GM19239 (cell line): Measurements from ENCODE around the gene C1orf115.

Source experiments
- DNase-seq: peaks from one replicate; pipeline ENCODE4 v3.0.0; 2011; ENCODE audit warnings: low spot score; ENCODE audit not compliant: insufficient read length
- FAIRE-seq: peaks from 2 replicates; lab custom pipeline; 2011; peaks lifted over from hg19 to GRCh38; lab: Jason Lieb, UNC

The C1orf115 gene

GRCh38 chr1:220692436-220693228, 2.5 kb downstream of the C1orf115 start:
- DNase-seq (no peak), FAIRE-seq (no peak)

DNA sequence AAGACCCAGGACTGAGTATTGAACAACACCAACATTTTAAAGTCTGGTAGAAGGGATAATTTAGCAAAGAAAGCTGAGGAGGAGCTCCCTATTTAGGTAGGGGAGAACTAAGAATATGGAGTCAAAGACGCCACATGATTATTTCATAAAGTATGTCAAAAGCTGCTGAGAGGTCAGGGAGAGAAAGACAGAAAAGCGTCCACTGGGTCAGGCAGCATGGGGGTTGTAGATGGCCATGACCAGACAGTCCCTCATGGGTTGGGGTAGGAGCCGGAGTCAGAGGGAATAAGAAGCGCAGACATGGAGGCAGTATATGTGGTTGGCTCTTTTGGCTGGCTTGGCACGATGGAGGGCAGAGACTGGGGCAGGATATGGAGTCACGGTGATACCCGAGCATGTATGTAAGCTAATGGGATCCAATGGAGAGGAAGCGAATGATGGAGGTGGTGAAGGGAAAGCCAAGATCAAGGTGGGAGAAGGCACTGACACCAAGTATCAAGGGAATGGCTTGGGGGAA, 4.8 kb downstream of the C1orf115 start:
- no peak for FAIRE-seq
- DNase-seq: no peak

- DNase-seq (no peak), FAIRE-seq (no peak)
Observed at GRCh38 chr1:220695426-220695825, 5.3 kb downstream of the C1orf115 start.

GRCh38 chr1:220696226-220696862, 6.2 kb downstream of the C1orf115 start:
- DNase-seq: no peak
- FAIRE-seq: no peak

DNA sequence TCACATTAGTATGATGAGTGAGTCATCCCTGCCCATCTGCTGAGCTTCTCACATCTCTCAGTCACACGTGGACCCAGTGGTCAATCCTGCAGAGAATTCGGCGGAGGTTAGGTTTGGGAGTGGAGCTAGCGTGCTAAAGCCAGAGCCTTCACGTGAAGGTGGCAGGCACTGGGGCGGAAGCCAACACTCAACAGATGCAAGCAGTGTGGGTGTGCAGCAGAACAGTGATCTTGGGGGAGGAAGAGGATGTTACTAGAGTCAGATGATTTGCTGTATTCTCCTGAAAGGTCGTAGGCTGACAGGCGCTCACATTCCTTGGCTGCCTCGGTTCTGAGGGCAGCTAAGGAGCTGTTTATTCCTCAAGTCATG, 6.7 kb downstream of the C1orf115 start:
- DNase-seq: no peak
- no peak for FAIRE-seq

- FAIRE-seq: no peak
- no peak for DNase-seq
Observed at GRCh38 chr1:220697326-220697725, 7.2 kb downstream of the C1orf115 start.

- FAIRE-seq (no peak), DNase-seq (no peak)
Observed at GRCh38 chr1:220698607-220699016, 8.4 kb downstream of the C1orf115 start.

GRCh38 chr1:220699044-220699443, 8.9 kb downstream of the C1orf115 start:
- no peak for FAIRE-seq
- no peak for DNase-seq

DNA sequence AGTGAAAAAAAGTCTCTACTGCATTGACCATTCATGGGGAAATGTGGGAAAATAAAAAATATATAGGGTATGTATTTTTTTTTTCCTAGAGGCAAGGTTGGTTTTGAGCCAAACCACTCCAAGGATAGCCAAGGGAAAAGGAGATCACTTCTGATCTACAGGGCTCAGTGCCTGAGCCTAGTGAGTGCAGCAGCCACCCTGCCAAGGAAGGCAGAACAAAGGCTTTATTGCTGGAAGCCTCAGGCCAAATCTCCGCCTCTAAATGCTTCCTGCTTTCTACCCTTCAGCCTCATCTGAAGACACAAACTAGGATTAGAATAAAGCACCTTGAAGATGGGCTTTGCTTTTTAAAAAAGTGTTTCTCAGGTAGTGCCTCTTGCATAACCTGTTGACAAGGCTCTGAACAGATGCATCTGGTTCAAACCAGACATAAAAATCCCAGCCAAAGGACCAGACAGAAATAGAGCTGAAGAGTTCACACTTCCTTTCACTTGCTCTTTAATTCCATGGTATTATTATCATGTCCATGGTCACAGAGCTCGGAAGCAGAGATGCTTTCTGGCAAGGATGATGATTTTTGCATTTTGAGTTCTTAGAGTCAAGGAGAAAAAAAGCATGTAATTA, 10.5 kb downstream of the C1orf115 start:
- DNase-seq: no peak
- no peak for FAIRE-seq

DNA sequence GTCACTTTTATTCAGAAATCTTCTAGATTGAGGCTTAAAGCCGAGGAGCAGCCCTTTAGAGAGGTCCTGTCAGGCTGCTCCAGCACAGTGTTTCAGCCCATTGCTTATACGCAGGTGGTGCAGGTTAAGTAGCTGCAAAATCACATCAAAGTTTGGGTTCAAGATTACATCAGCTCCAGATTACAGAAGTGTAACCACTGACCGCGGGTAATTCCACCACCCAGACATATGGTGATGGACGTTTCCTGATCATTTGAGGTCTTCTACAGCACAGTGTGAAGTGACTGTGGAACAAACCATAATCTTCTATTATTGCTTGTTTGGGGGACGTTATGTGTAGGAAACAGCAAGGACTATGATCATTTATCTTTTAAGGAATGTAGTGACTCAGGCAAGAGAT, 11.8 kb downstream of the C1orf115 start:
- FAIRE-seq: no peak

GRCh38 chr1:220702733-220703270, 12.6 kb downstream of the C1orf115 start:
- DNase-seq (no peak), FAIRE-seq (no peak)

More for the DNA sequence above, 11.8 kb downstream of the C1orf115 start:
- no peak for DNase-seq

- FAIRE-seq: no peak
- DNase-seq: no peak
Observed at GRCh38 chr1:220703305-220703704, 13.1 kb downstream of the C1orf115 start.

DNA sequence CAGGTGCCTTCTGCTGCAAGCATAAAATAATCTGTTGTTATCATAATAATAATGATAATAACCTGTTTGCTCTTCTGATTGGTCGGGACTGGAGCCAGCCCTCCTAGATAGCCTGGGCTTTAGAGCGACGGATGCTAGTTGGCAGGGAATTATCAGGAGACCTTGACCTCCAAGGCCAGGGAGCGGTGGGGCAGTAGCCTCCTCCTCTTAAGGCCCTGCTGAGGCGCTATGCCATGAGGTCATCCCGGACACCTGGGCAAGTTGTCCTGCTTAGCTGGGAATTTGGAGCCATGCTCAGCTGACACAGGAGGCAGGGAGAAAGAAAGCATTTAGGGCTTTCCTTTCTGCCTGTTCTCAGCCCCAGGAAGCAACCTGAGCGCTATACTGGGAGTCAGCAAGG, 15.6 kb downstream of the C1orf115 start:
- DNase-seq: no peak
- no peak for FAIRE-seq

- no peak for FAIRE-seq
- no peak for DNase-seq
Observed at GRCh38 chr1:220706480-220706879, 16.3 kb downstream of the C1orf115 start.

DNA sequence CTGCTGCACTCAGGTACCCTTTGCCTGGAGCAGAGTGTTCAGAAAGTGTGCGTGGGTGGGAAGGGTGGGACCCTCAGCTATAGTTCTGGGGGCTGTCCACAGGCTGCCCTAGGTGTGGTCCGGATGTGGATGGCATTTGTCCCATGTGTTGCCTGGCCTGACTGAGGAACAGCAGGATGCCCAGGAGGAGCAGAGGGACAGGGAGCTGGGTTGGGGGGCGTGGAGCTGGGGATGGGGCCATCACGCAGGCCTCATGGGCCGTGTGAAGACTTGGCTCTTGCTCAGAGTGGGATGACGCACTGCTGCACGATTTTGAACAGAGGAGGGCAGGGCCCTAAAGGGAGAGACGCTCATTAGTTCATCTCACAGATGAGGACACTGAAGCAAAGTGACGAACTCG, 17.0 kb downstream of the C1orf115 start:
- FAIRE-seq (no peak), DNase-seq (no peak)

- FAIRE-seq (no peak), DNase-seq (no peak)
Observed at GRCh38 chr1:220708244-220708643, 18.1 kb downstream of the C1orf115 start.

DNA sequence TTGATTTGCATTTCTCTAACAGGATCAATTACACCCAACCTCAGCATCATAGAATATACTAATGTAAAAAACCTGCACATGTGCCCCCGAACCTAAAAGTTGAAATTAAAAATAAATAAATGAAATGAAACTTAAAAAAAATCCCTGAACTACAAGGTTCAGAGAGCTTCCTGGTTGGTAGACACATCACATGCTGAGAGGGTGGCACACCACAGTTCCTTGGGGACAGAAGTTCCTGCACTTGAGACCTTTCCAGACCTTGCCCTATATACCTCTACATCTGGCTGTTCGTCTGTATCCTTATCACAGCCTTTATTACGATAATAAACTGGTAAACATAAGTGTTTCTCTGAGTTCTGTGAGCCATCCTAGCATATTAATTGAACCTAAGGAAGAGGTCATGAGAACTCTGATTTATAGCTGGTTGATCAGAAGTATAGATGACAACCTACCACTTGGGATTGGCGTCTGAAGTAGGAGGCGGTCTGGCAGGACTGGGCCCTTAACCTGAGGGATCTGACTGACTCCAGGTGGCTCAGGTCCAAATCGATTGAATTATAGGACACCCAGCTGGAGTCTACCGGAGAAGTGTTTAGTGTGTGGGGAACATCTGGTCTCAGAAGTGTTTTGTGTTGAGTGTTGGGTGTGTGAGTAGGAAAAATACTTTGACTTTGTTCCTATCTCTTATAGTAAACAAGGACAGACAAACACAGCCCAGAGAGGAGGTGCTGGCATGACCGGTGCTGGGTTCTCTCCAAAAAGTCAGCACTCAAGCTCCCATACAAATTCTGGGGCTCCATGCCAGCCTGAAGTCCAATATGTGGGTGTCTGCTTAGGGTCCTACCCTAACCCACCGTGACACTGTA, 19.0 kb downstream of the C1orf115 start:
- FAIRE-seq (no peak), DNase-seq (no peak)

GRCh38 chr1:220710333-220710732, 20.2 kb downstream of the C1orf115 start:
- DNase-seq (no peak), FAIRE-seq (no peak)

- DNase-seq (no peak), FAIRE-seq (no peak)
Observed at GRCh38 chr1:220711056-220711809, 21.1 kb downstream of the C1orf115 start.
